DMS153 treated with DMSO at 0.1 percent for 48 hours (cell line): ENCODE measurements around the gene UQCRH.
A peak's percentile ranks its signal among the peaks of the same experiment; 100 is the strongest.

Source experiments
- DNase-seq: peaks from one replicate; lab custom pipeline; 2025; ENCODE audit not compliant: unreplicated experiment; lab: John Stamatoyannopoulos, UW

The UQCRH gene

GRCh38 chr1:46303038-46303871 is at the start of gene UQCRH, which contains the start of gene LRRC41:
Gene UQCRH, plus strand, starts transcription at chr1:46303698. Its CDS starts 69 bp downstream, at chr1:46303767.
Gene LRRC41, minus strand, starts transcription at chr1:46303616. Its CDS starts 294 bp downstream, at chr1:46303322.
- peak; percentile 100 for DNase-seq

GRCh38 chr1:46254668-46255067 is 48.8 kb upstream of the UQCRH start:
- DNase-seq, result no peak

- DNase-seq, result no peak
Observed at GRCh38 chr1:46256523-46256922, 47.0 kb upstream of the UQCRH start.

GRCh38 chr1:46262508-46262907 is 41.0 kb upstream of the UQCRH start:
- no peak for DNase-seq

- no peak for DNase-seq
Observed at GRCh38 chr1:46263146-46263545, 40.4 kb upstream of the UQCRH start.

- DNase-seq, result no peak
Observed at GRCh38 chr1:46268578-46268977, 34.9 kb upstream of the UQCRH start.

- DNase-seq, result no peak
Observed at GRCh38 chr1:46274225-46275029, 29.1 kb upstream of the UQCRH start.

- no peak for DNase-seq
Observed at GRCh38 chr1:46275030-46275337, 28.5 kb upstream of the UQCRH start.

GRCh38 chr1:46277658-46278373 is 25.7 kb upstream of the UQCRH start:
- no peak for DNase-seq

GRCh38 chr1:46278807-46279206 is 24.7 kb upstream of the UQCRH start:
- DNase-seq, result no peak

- no peak for DNase-seq
Observed at GRCh38 chr1:46280092-46280491, 23.4 kb upstream of the UQCRH start.

GRCh38 chr1:46281021-46281420 is 22.5 kb upstream of the UQCRH start:
- DNase-seq, result no peak

GRCh38 chr1:46284058-46284457 is 19.4 kb upstream of the UQCRH start:
- no peak for DNase-seq

- no peak for DNase-seq
Observed at GRCh38 chr1:46284597-46285564, 18.6 kb upstream of the UQCRH start.

- no peak for DNase-seq
Observed at GRCh38 chr1:46285730-46286477, 17.6 kb upstream of the UQCRH start.

- DNase-seq, result no peak
Observed at GRCh38 chr1:46288485-46289133, 14.9 kb upstream of the UQCRH start.

- no peak for DNase-seq
Observed at GRCh38 chr1:46289134-46289494, 14.4 kb upstream of the UQCRH start.

- DNase-seq, result no peak
Observed at GRCh38 chr1:46289976-46290375, 13.5 kb upstream of the UQCRH start.

GRCh38 chr1:46295306-46295705 is 8.2 kb upstream of the UQCRH start:
- no peak for DNase-seq
